GM23248 (cell line): ENCODE measurements around the gene ANO5. TPM values are rescaled to one million over a fixed set of nuclear protein-coding genes. Genes with fewer than 3 reads are reported as not detected.

ENCODE experiments used
- DNase-seq: peaks from one replicate; pipeline ENCODE4 v3.0.0-alpha.2; 2015
- H2AFZ ChIP-seq: fragments of 200-600 bp; sonication (generic); 2 replicates; pipeline ENCODE4 v1.6.1; 2016; ENCODE audit warnings: antibody characterized with exemption
- H3F3A ChIP-seq: fragments of 200-600 bp; sonication (generic); 2 replicates; pipeline ENCODE4 v1.6.1; 2016; ENCODE audit warnings: mild to moderate bottlenecking, antibody characterized with exemption, mixed run types; ENCODE audit not compliant: insufficient read depth
- H3K27ac ChIP-seq: fragments of 200-600 bp; sonication (generic); 2 replicates; pipeline ENCODE4 v1.5.1; 2016; ENCODE audit warnings: mild to moderate bottlenecking
- H3K27me3 ChIP-seq: fragments of 200-600 bp; sonication (generic); replicated peaks from 2 replicates; pipeline ENCODE4 v1.6.1; 2016; ENCODE audit warnings: mild to moderate bottlenecking; ENCODE audit not compliant: insufficient read depth
- H3K36me3 ChIP-seq: fragments of 200-600 bp; sonication (generic); 2 replicates; pipeline ENCODE4 v1.6.1; 2016; ENCODE audit warnings: low read depth, mild to moderate bottlenecking
- H3K4me1 ChIP-seq: fragments of 200-600 bp; sonication (generic); 2 replicates; pipeline ENCODE4 v1.6.1; 2016; ENCODE audit warnings: mild to moderate bottlenecking; ENCODE audit not compliant: insufficient read depth
- H3K4me2 ChIP-seq: fragments of 200-600 bp; sonication (generic); one replicate; pipeline ENCODE4 v1.6.1; 2016; ENCODE audit warnings: mild to moderate bottlenecking; ENCODE audit not compliant: unreplicated experiment
- H3K4me3 ChIP-seq: fragments of 200-600 bp; sonication (generic); 2 replicates; pipeline ENCODE4 v1.5.1; 2016; ENCODE audit warnings: mild to moderate bottlenecking
- H3K79me2 ChIP-seq: fragments of 200-600 bp; sonication (generic); 2 replicates; pipeline ENCODE4 v1.6.1; 2016; ENCODE audit warnings: mild to moderate bottlenecking; ENCODE audit not compliant: insufficient read depth
- H3K9ac ChIP-seq: fragments of 200-600 bp; sonication (generic); 2 replicates; pipeline ENCODE4 v1.6.1; 2016; ENCODE audit warnings: mild to moderate bottlenecking
- H3K9me2 ChIP-seq: fragments of 200-600 bp; sonication (generic); 2 replicates; pipeline ENCODE4 v1.6.1; 2016; ENCODE audit warnings: mixed run types, mild to moderate bottlenecking, moderate library complexity; ENCODE audit not compliant: insufficient read depth
- H3K9me3 ChIP-seq: fragments of 200-600 bp; sonication (generic); one replicate; pipeline ENCODE4 v1.6.1; 2017; ENCODE audit warnings: low read depth
- H4K20me1 ChIP-seq: fragments of 200-600 bp; sonication (generic); 2 replicates; pipeline ENCODE4 v1.6.0; 2016; ENCODE audit not compliant: insufficient read depth
- EZH2 ChIP-seq: fragments of 200-600 bp; sonication (generic); IDR thresholded peaks from 2 replicates; pipeline ENCODE4 v1.6.1; 2018; ENCODE audit warnings: antibody characterized with exemption, mild to moderate bottlenecking; ENCODE audit not compliant: insufficient read depth, poor library complexity, severe bottlenecking
- EZH2phosphoT487 ChIP-seq: fragments of 200-600 bp; sonication (generic); IDR thresholded peaks from 2 replicates; pipeline ENCODE4 v1.6.1; 2018; ENCODE audit warnings: antibody characterized with exemption, moderate library complexity, mild to moderate bottlenecking, low read depth; ENCODE audit not compliant: insufficient read depth
- WGBS, 2 experiments: methylation state at CpG; one replicate each; pipeline ENCODE4 v1.1.6; 2015 to 2017; ENCODE audit warnings: low lambda C conversion rate in 2 of 2, low coverage in 1 of 2; ENCODE audit errors: missing lambda C conversion rate in 2 of 2; 5-methylcytosine and 5-hydroxymethylcytosine counted together
- in situ Hi-C: fragments of 300-500 bp; cut with MboI; formaldehyde crosslinking; loops from 2 replicates; pipeline ENCODE4 v1.15.0; 2020
- polyA plus RNA-seq: library from polyadenylated mRNA; unstranded; fragments of >200 nt; fragmentation: Nextera tagmentation; extraction: Ambion mirVana; gene quantifications from 2 replicates; pipeline ENCODE4 v1.2.1, GENCODE V29; 2016
- total RNA-seq: library from RNA; depleted of rRNA; stranded (reverse); fragments of >200 nt; shearing (Covaris generic); gene quantifications from 2 replicates; pipeline ENCODE4 v1.2.3, GENCODE V29; 2014

Gene ANO5
- total and polyA plus RNA-seq, 2 experiments from 2014 or later: not detected

DNA sequence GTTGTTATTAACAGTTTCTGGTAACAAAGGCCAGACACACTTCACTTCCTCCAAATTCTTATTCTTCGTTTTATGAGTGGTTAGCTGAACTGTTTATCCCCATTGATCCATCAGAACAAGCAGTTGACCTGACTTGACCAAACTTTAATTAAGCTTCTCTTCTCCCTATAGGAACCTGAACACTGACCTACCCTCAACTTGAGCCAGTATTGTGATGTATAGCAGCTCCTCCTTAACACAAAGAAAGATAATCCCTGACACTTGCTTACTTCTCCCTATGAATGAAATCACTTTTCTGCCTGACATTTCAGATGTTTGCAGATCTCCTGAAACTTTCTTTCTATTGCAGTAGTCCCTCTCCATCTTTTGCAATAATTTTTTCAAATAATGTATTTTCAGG lies 41.9 kb downstream of the ANO5 start:
- H3K27me3 ChIP-seq: no peaks in the 10 kb centered on the region
- H3K9ac ChIP-seq: no peak overlapping the region
- 0% methylated on average over 1 of the region's 1 CpG for WGBS, 2 experiments
- H3K36me3 ChIP-seq: no peaks in the 10 kb centered on the region
- no peaks in the 10 kb centered on the region for H3K79me2 ChIP-seq
- H3K27ac ChIP-seq: no peak overlapping the region
- no peaks in the 10 kb centered on the region for H3K4me1 ChIP-seq
- no peak for DNase-seq
- no peaks in the 10 kb centered on the region for H3K9me2 ChIP-seq
- no peak overlapping the region for H2AFZ ChIP-seq
- TF ChIP-seq EZH2 (no peak), EZH2phosphoT487 (no peak)
- in situ Hi-C loops: no loop called here
- no peaks in the 10 kb centered on the region for H3F3A ChIP-seq
- no peak overlapping the region for H3K4me2 ChIP-seq
- no peak overlapping the region for H3K4me3 ChIP-seq
- no peaks in the 10 kb centered on the region for H4K20me1 ChIP-seq
- H3K9me3 ChIP-seq: no peaks in the 10 kb centered on the region

DNA sequence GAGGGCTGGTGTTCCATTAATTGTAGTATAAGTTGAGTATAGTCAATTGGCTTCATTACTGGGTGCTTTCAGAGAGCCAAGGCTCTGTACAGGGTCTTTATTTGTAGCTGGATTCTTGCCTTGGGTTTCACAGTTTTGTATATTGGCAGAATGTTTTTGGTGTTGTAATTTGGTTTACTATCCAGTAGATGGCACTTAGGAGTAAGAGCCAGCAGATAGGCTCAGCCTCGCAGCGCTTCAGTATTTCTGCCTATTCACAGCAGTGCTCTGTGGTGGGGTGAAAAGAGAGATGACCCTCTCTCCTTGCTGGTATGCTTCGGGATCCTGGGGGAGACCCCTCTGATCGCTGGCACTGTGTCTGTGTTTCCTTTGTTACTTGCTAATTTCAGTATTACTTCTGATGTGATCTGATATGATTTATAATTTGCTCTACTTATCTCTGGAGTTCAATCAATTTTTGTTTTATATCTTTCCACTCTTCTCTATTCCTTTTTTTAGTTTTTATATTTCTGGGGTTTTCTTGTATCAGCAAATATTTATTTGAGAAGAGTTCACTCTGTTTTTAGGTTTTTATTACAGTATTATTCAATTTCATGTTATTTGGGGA lies 52.2 kb downstream of the ANO5 start:
- Histone ChIP-seq H3K27me3 (peaks cover 10% of the 10 kb centered on the region; the same call in 1 of the 2 replicates), H3K27ac (no peak overlapping the region), H4K20me1 (no peaks in the 10 kb centered on the region), H3K36me3 (no peaks in the 10 kb centered on the region), H3F3A (no peaks in the 10 kb centered on the region), H3K9me3 (no peaks in the 10 kb centered on the region), H3K4me3 (no peak overlapping the region), H3K9me2 (no peaks in the 10 kb centered on the region), H2AFZ (no peak overlapping the region), H3K4me2 (no peak overlapping the region), H3K9ac (no peak overlapping the region), H3K4me1 (no peaks in the 10 kb centered on the region), H3K79me2 (no peaks in the 10 kb centered on the region)
- in situ Hi-C loops: no loop called here
- peak; percentile 70 for DNase-seq
- 4% methylated on average over 4 of the region's 4 CpGs for WGBS, 2 experiments
- TF ChIP-seq EZH2: no peak
- no peak for TF ChIP-seq EZH2phosphoT487

DNA sequence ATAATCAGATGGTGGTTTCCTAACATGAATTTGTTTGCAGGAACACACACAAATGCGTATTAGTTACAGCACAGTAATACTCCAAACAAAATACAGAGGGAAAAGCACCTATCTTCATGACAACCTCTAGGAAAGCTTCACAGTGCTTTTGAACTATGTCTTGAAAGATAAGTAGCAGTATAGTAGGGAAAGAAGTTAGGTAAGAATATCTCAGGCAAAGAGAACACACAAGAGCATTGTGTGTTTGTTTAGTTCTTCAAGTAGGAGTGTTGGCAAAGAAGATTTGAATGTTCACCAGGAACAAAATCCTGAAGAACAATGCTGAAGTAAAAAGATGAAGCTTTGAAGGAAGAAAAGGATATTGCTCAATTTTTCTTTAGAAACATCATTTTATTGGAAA lies 54.1 kb downstream of the ANO5 start:
- 0 to 7% methylated on average over 1 of the region's 1 CpG for WGBS, 2 experiments
- H3F3A ChIP-seq: no peaks in the 10 kb centered on the region
- in situ Hi-C loops: no loop called here
- no peak overlapping the region for H3K9ac ChIP-seq
- H3K9me3 ChIP-seq: no peaks in the 10 kb centered on the region
- H4K20me1 ChIP-seq: no peaks in the 10 kb centered on the region
- H3K9me2 ChIP-seq: no peaks in the 10 kb centered on the region
- H3K27ac ChIP-seq: no peak overlapping the region
- TF ChIP-seq EZH2 (no peak), EZH2phosphoT487 (no peak)
- no peaks in the 10 kb centered on the region for H3K79me2 ChIP-seq
- no peak overlapping the region for H2AFZ ChIP-seq
- no peak overlapping the region for H3K4me2 ChIP-seq
- H3K4me3 ChIP-seq: no peak overlapping the region
- H3K36me3 ChIP-seq: no peaks in the 10 kb centered on the region
- H3K4me1 ChIP-seq: no peaks in the 10 kb centered on the region
- H3K27me3 ChIP-seq: peaks cover 10% of the 10 kb centered on the region; the same call in 1 of the 2 replicates
- DNase-seq: no peak

DNA sequence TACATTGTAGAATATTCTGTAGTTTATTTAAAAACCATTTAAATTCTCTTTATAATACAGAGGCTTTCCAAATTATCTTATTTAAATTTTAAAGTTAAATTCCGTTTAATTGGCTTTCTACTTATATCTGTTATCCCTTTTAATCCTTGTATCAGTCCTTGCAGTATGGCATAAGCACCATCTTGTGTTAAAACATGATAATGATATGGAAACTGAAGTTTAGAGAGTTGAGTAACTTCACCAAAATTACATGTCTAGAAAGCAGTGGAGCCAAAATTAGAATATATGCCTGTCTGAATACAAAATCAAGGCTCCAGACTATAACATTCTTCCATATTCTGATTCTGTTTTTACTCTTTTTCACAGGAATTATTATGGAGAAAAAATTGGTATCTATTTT lies 57.0 kb downstream of the ANO5 start:
- peaks cover 10% of the 10 kb centered on the region; the same call in 1 of the 2 replicates for H3K27me3 ChIP-seq
- no peaks in the 10 kb centered on the region for H3K9me3 ChIP-seq
- H2AFZ ChIP-seq: no peak overlapping the region
- H3K4me3 ChIP-seq: no peak overlapping the region
- H3F3A ChIP-seq: no peaks in the 10 kb centered on the region
- in situ Hi-C loops: no loop called here
- H3K9me2 ChIP-seq: no peaks in the 10 kb centered on the region
- no peaks in the 10 kb centered on the region for H4K20me1 ChIP-seq
- H3K4me1 ChIP-seq: no peaks in the 10 kb centered on the region
- no peak overlapping the region for H3K27ac ChIP-seq
- no peak overlapping the region for H3K9ac ChIP-seq
- no peak overlapping the region for H3K4me2 ChIP-seq
- H3K79me2 ChIP-seq: no peaks in the 10 kb centered on the region
- no peaks in the 10 kb centered on the region for H3K36me3 ChIP-seq
- 0 to 5% methylated on average over 1 of the region's 1 CpG for WGBS, 2 experiments
- DNase-seq: no peak
- TF ChIP-seq EZH2 (no peak), EZH2phosphoT487 (no peak)
